GM18870 (cell line): Measurements from ENCODE around the gene WDR19.
"Not testable (repeated sequence)": the region's sequence is repeated elsewhere in the genome, so short reads cannot be mapped to it uniquely, and the experiment has no call there.

Experiments
- ATAC-seq: cut with Tn5 transposase; IDR thresholded peaks from one replicate; pipeline ENCODE4 v1.9.1; 2021; ENCODE audit warnings: moderate library complexity; ENCODE audit not compliant: unreplicated experiment

WDR19 gene

DNA sequence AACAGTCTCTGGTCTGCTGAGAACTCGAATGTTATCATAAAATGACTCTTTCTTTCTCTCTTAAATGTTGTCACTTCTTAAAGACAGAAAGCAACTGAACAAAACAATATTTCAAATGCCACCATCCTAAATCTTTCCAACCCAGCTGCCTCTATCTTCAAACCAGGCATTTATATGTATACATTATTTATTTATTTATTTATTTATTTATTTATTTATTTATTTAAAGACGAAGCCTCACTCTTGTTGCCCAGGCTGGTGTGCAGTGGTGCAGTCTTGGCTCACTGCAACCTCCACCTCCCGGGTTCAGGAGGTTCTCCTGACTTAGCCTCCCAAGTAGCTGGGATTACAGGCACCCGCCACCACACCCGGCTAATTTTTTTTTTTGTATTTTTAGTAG lies 110.1 kb downstream of the WDR19 start:
- ATAC-seq: not testable (repeated sequence)

DNA sequence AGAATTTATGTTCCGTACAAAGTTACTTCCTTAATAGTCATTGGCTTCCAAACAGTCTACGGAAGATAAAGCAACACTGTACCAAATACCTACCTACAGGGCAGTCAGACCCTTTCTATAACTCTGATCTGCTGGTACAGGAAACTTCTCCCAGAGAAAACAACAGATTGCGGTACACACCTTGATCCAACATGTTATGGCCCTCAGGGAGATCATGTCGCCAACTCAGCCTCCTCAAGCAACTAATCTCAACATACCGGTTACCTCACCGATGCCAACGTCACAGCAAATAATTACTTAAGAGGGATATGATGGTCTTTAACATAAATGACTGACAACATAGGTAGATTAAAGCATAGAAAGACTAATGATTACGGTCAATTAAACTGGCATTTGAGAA lies 113.5 kb downstream of the WDR19 start:
- ATAC-seq: no peak

DNA sequence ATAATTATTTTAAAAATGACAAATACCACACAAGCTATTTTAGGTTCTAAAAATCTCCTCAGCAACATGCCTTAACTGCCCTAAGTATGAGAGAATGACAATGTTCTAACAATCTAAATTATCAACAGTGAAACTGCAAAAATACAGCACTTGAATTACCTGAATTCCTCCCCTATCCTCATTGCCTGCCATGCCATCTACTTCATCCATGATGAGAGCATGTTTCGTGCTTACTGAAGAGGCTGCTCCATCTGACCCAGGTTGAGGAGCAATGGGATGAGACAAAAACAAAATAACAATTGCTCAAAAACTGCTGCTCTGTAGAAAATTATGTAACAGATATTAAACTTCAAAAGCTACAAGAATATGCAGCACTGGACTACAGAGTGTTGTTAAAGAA lies 120.6 kb downstream of the WDR19 start:
- ATAC-seq: no peak

GRCh38 chr4:39303871-39304270 lies 121.5 kb downstream of the WDR19 start:
- no peak for ATAC-seq

GRCh38 chr4:39304651-39305050 lies 122.3 kb downstream of the WDR19 start:
- ATAC-seq: no peak

GRCh38 chr4:39305912-39306677 lies 123.8 kb downstream of the WDR19 start:
- no peak for ATAC-seq

GRCh38 chr4:39308611-39309010 lies 126.3 kb downstream of the WDR19 start:
- ATAC-seq: no peak

GRCh38 chr4:39312816-39313215 lies 130.5 kb downstream of the WDR19 start:
- no peak for ATAC-seq

GRCh38 chr4:39319676-39320075 lies 137.3 kb downstream of the WDR19 start:
- no peak for ATAC-seq

GRCh38 chr4:39320381-39321115 lies 138.2 kb downstream of the WDR19 start:
- no peak for ATAC-seq

DNA sequence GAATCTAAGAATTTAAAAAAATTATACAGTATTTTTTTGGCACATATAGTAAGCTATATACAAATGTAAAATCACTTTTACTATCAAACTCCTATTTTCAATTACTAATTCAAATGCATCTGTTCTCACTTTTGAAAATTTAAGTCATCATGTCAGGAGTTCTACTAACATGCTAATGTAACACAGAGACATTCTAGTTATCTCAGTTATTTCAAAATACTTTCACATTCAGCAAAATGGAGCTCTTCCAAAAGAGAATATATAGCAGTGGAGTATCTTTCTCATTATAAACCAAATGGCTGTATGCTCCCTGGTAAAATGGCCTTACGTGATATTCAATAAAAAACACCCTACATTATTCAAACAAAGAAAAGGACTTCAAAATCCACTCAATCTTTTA lies 141.5 kb downstream of the WDR19 start:
- ATAC-seq: no peak

- ATAC-seq: no peak
These were observed 142.1 kb downstream of the WDR19 start for GRCh38 chr4:39324446-39324845.

DNA sequence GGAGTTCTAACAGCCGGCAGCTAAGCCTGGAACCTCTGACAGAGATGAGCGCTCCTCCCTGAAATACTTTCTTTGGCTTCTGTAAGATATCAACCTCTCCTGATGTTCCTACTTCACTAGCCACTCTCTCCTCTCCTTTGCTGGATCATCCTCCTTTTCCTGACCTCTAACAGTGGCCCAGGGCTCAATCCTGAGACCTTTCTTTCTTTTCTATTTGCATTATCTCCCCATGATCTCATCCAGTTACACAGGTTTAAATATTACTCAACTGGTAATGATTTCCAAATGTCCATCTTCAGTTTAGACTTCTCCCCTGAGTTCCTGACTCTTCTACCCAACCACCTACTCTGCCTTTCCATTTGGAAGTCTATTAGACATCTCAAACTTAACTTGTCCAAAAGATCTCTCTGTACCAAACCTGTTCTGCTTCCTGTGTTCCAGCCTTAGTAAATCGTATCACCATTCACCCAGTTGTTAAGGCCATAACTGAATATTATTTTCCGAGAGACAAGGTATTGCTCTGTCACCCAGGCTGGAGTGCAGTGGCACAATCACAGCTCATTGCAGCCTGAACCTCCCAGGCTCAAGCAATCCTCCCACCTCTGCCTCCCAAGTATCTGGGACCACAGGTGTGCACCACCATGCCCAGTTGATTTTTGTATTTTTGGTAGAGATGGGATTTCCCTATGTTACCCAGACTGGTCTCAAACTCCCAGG lies 142.7 kb downstream of the WDR19 start:
- ATAC-seq: no peak

GRCh38 chr4:39326468-39326977 lies 144.2 kb downstream of the WDR19 start:
- no peak for ATAC-seq

DNA sequence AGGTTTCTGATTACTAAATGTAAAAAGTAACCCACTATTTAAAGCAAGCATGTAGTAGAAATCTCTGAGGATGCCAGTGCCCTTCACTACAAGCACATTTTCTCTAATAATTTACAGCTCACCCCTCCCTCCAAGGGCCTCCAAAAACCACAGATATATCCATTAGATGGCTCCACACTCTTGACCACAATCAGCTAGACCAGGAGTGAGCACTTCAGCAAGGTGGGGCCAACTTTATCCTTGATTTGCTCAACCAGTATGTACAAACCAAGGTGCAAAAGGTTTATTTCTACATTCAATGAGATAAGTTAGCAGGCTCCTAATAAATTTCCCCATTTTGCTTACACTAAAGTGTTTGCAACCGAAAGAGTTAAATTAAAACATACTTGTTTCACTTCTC lies 148.0 kb downstream of the WDR19 start:
- ATAC-seq: no peak

DNA sequence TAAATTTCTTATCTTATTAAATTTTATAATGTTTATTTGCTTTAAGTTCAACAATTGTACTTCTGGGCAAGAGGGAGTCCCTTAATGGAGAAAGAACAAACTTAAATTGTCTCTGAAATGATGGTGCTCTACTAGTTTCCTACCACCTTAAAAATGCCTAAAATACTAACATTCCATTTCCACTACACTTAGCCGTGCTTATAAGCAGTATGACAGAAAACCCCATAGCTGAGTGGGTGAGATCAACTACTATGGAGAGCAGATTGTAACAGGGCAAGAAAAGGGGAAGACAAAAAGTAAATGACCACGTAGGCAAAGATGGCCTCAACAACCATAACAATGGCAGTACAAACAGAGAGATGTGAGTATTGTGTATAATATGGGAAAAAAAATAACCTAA lies 148.9 kb downstream of the WDR19 start:
- ATAC-seq: no peak
